CD14-positive monocyte (primary cell): ENCODE data around the gene WWOX. TPM values are rescaled to one million over a fixed set of nuclear protein-coding genes. Genes with fewer than 3 reads are reported as not detected.

Experiments
- DNase-seq, 3 donors: peaks; one replicate each; pipeline ENCODE4 v3.0.0-alpha.2; 2011 to 2022
- H2AFZ ChIP-seq: 2 replicates; pipeline ENCODE4 v1.6.0; 2012; ENCODE audit warnings: mild to moderate bottlenecking, low read depth, low read length, inconsistent platforms; ENCODE audit not compliant: insufficient read depth, poor library complexity, severe bottlenecking
- H3K27ac ChIP-seq, 2 donors: 1 replicate in 1 of 2; 2 replicates in 1 of 2; pipeline ENCODE4 v1.5.1; 2012 to 2013; ENCODE audit warnings: low read length in 2 of 2, control low read depth in 1 of 2, inconsistent platforms in 1 of 2, low read depth in 1 of 2, mild to moderate bottlenecking in 1 of 2
- H3K27me3 ChIP-seq, 2 donors: one replicate each; pipeline versions ENCODE4 v1.6.0 to v1.6.1; 2011 to 2013; ENCODE audit warnings: low read length in 2 of 2; ENCODE audit not compliant: control insufficient read depth in 2 of 2, insufficient read depth in 2 of 2
- H3K36me3 ChIP-seq, 2 donors: replicated peaks in 1 of 2; 1 replicate in 1 of 2; 2 replicates in 1 of 2; pipeline versions ENCODE4 v1.5.1 to v1.6.1; 2012 to 2013; ENCODE audit warnings: low read length in 2 of 2, control low read depth in 1 of 2, inconsistent platforms in 1 of 2, mild to moderate bottlenecking in 1 of 2; ENCODE audit not compliant: insufficient read depth in 2 of 2, control insufficient read depth in 1 of 2
- H3K4me1 ChIP-seq, 2 donors: 1 replicate in 1 of 2; 2 replicates in 1 of 2; pipeline versions ENCODE4 v1.5.1 to v1.6.1; 2012 to 2013; ENCODE audit warnings: low read length in 2 of 2, control low read depth in 1 of 2, inconsistent platforms in 1 of 2, mild to moderate bottlenecking in 1 of 2, moderate library complexity in 1 of 2; ENCODE audit not compliant: insufficient read depth in 2 of 2, control insufficient read depth in 1 of 2
- H3K4me2 ChIP-seq: replicated peaks from 2 replicates; pipeline ENCODE3; 2012; ENCODE audit warnings: low read length, moderate library complexity, mild to moderate bottlenecking; ENCODE audit not compliant: poor library complexity, severe bottlenecking; ENCODE audit errors: extremely low read depth
- H3K4me3 ChIP-seq, 3 experiments: fragments of 200-600 bp in 1 of 3; sonication (generic) in 1 of 3; replicated peaks in 1 of 3; 1 replicate in 2 of 3; 2 replicates in 1 of 3; pipeline ENCODE4 v1.5.1; 2011 to 2013; ENCODE audit warnings: low read length in 3 of 3, mild to moderate bottlenecking in 3 of 3, control low read depth in 2 of 3, low read depth in 2 of 3, inconsistent platforms in 1 of 3, moderate library complexity in 1 of 3
- H3K79me2 ChIP-seq: 2 replicates; pipeline ENCODE4 v1.6.0; 2012; ENCODE audit warnings: mild to moderate bottlenecking, control low read depth, inconsistent platforms, low read length, moderate library complexity; ENCODE audit not compliant: insufficient read depth
- H3K9ac ChIP-seq: 2 replicates; pipeline ENCODE4 v1.6.0; 2017; ENCODE audit warnings: low read length, mild to moderate bottlenecking; ENCODE audit not compliant: insufficient read depth, poor library complexity, severe bottlenecking
- H3K9me3 ChIP-seq, 2 donors: replicated peaks in 1 of 2; 1 replicate in 1 of 2; 2 replicates in 1 of 2; pipeline versions ENCODE4 v1.5.1 to v1.6.1; 2012 to 2013; ENCODE audit warnings: low read length in 2 of 2, control low read depth in 1 of 2; ENCODE audit not compliant: control insufficient read depth in 1 of 2, insufficient read depth in 1 of 2
- H4K20me1 ChIP-seq: 2 replicates; pipeline ENCODE4 v1.6.0; 2012; ENCODE audit warnings: mild to moderate bottlenecking, low read length, control low read depth, moderate library complexity; ENCODE audit not compliant: insufficient read depth
- H3K27ac Mint-ChIP-seq, 7 donors: one replicate each; pipeline ENCODE4 v1.8.0; 2020; ENCODE audit warnings: mild to moderate bottlenecking in 7 of 7, mixed read lengths in 7 of 7, moderate library complexity in 6 of 7, inconsistent platforms in 2 of 7
- H3K27me3 Mint-ChIP-seq, 3 donors: one replicate each; pipeline ENCODE4 v1.8.0; 2021 to 2022; ENCODE audit warnings: low read depth in 3 of 3, mild to moderate bottlenecking in 3 of 3, mixed read lengths in 3 of 3, moderate library complexity in 3 of 3, inconsistent platforms in 1 of 3
- H3K36me3 Mint-ChIP-seq, 2 donors: one replicate each; pipeline ENCODE4 v1.8.0; 2020; ENCODE audit warnings: mixed read lengths in 2 of 2, inconsistent platforms in 1 of 2, mild to moderate bottlenecking in 1 of 2
- H3K4me1 Mint-ChIP-seq: one replicate; pipeline ENCODE4 v1.8.0; 2020; ENCODE audit warnings: mild to moderate bottlenecking, mixed read lengths
- H3K4me3 Mint-ChIP-seq, 2 donors: one replicate each; pipeline ENCODE4 v1.8.0; 2020; ENCODE audit warnings: mild to moderate bottlenecking in 2 of 2, mixed read lengths in 2 of 2, moderate library complexity in 1 of 2
- H3K9me3 Mint-ChIP-seq, 7 donors: one replicate each; pipeline ENCODE4 v1.8.0; 2020 to 2022; ENCODE audit warnings: mixed read lengths in 7 of 7, mild to moderate bottlenecking in 6 of 7, moderate library complexity in 6 of 7, inconsistent platforms in 2 of 7
- WGBS: methylation state at CpG from one replicate; pipeline ENCODE4 v1.1.5; 2013; ENCODE audit warnings: missing lambda C conversion rate; ENCODE audit not compliant: insufficient coverage; 5-methylcytosine and 5-hydroxymethylcytosine counted together
- intact Hi-C, 2 donors: fragments of 100-400 bp; cut with micrococcal nuclease; formaldehyde crosslinking; loops; one replicate each; pipeline versions ENCODE4 v1.15.0 to v1.15.1; 2023
- polyA plus RNA-seq, 3 donors: library from polyadenylated mRNA; depleted of rRNA in 1 of 3; unstranded in 2 of 3; stranded (reverse) in 1 of 3; fragments of 300-500 nt in 2 of 3; fragments of >200 nt in 1 of 3; fragmentation: Illumina TruSeq in 2 of 3; gene quantifications; 1 replicate in 2 of 3; 2 replicates in 1 of 3; pipeline ENCODE4 v1.2.3, GENCODE V29; 2012 to 2021
- TF ChIP-seq, protein P1 (sequence below): fragments of 200-600 bp; IDR thresholded peaks from one replicate; pipeline ENCODE4 v1.8.0; 2022; ENCODE audit warnings: antibody characterized with exemption, mild to moderate bottlenecking

The WWOX gene
- polyA plus RNA-seq, 3 donors, result 4.0 to 7.0 (median 6.3) TPM

DNA sequence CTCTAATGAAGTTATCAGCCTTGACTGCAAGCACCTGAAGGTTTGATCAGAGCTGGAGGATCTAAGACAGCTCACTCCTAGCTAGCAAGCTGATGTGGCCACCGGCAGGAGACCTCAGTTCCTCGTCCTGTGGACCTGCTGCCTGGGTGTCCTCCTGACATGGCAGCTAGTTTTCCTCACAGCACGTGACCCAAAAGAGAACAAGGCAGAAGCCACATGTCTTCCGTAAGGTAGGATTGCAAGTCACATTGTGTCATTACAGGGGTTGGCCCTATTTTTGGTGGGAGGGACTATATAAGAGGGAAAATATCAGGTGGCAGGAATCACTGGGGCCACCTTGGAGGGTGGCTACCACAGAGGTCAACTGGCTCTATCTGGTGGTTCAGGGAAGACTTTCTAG, 18.1 kb upstream of the WWOX start:
- Histone ChIP-seq H3K9ac (no peak overlapping the region), H3K79me2 (no peaks in the 10 kb centered on the region), H3K27ac (no peak overlapping the region), H3K36me3 (no peaks in the 10 kb centered on the region), H2AFZ (no peak overlapping the region), H3K4me1 (no peaks in the 10 kb centered on the region), H3K9me3 (no peaks in the 10 kb centered on the region), H4K20me1 (no peaks in the 10 kb centered on the region), H3K27me3 (no peaks in the 10 kb centered on the region), H3K4me3 (no peak overlapping the region), H3K4me2 (no peak overlapping the region)
- TF ChIP-seq, protein P1, sequence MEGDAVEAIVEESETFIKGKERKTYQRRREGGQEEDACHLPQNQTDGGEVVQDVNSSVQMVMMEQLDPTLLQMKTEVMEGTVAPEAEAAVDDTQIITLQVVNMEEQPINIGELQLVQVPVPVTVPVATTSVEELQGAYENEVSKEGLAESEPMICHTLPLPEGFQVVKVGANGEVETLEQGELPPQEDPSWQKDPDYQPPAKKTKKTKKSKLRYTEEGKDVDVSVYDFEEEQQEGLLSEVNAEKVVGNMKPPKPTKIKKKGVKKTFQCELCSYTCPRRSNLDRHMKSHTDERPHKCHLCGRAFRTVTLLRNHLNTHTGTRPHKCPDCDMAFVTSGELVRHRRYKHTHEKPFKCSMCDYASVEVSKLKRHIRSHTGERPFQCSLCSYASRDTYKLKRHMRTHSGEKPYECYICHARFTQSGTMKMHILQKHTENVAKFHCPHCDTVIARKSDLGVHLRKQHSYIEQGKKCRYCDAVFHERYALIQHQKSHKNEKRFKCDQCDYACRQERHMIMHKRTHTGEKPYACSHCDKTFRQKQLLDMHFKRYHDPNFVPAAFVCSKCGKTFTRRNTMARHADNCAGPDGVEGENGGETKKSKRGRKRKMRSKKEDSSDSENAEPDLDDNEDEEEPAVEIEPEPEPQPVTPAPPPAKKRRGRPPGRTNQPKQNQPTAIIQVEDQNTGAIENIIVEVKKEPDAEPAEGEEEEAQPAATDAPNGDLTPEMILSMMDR, result no peak
- H3K27ac Mint-ChIP-seq, result no peak overlapping the region
- WGBS, result 86% methylated on average over 4 of the region's 4 CpGs
- intact Hi-C loops, result no loop called here
- H3K9me3 Mint-ChIP-seq, result peaks cover 0 to 7% (median 0%) of the 10 kb centered on the region in 7 donors
- no peaks in the 10 kb centered on the region for H3K36me3 Mint-ChIP-seq
- peaks cover 3 to 7% (median 3%) of the 10 kb centered on the region in 3 donors for H3K27me3 Mint-ChIP-seq
- no peak overlapping the region for H3K4me3 Mint-ChIP-seq
- no peaks in the 10 kb centered on the region for H3K4me1 Mint-ChIP-seq
- no peak for DNase-seq

DNA sequence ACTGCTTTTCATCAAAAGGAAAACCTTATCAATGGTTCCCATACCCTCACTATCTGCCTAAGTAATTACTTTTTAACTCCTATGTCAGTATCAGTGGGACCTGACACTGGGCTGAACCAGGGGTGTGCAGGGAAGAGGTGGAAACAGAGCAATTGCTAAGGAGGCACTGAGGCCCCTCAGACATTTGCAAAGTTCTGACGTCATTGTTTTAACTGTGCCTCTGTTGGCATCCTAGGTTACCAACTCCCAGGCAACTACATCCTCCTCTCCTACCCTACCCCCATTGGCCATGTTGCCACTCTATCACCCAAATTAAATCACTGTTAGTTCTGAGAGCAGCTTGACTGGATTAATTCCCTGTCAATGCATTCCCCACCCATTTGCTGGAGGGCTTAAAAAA, 8.0 kb upstream of the WWOX start:
- Histone ChIP-seq H4K20me1 (no peaks in the 10 kb centered on the region), H3K9me3 (no peaks in the 10 kb centered on the region), H3K4me1 (no peaks in the 10 kb centered on the region), H3K27ac (no peak overlapping the region), H3K27me3 (no peaks in the 10 kb centered on the region), H3K36me3 (no peaks in the 10 kb centered on the region), H3K9ac (no peak overlapping the region), H3K4me3 (no peak overlapping the region), H3K4me2 (no peak overlapping the region), H3K79me2 (no peaks in the 10 kb centered on the region), H2AFZ (no peak overlapping the region)
- H3K4me3 Mint-ChIP-seq, result no peak overlapping the region
- WGBS, result 100% methylated on average over 1 of the region's 1 CpG
- peaks cover 0 to 2% (median 0%) of the 10 kb centered on the region in 7 donors for H3K9me3 Mint-ChIP-seq
- TF ChIP-seq, protein P1, result no peak
- DNase-seq, result no peak
- H3K27me3 Mint-ChIP-seq, result peaks cover 3 to 11% (median 7%) of the 10 kb centered on the region in 3 donors
- no peak overlapping the region for H3K27ac Mint-ChIP-seq
- intact Hi-C loops, result loop anchor here (10.0 kb wide), 2 partner anchors 897 to 907 kb away; partner anchors contain the start of genes MON1B (in 1 of the 2) and SYCE1L (in 1 of the 2)
- no peaks in the 10 kb centered on the region for H3K4me1 Mint-ChIP-seq
- no peaks in the 10 kb centered on the region for H3K36me3 Mint-ChIP-seq
